Right atrium auricular region (tissue), 2 donors: Measurements from ENCODE around the gene ZNF784. TPM values are rescaled to one million over a fixed set of nuclear protein-coding genes. Genes with fewer than 3 reads are reported as not detected.

Experiments used
- DNase-seq: peaks from one replicate; pipeline ENCODE4 v3.0.0-alpha.2; 2019; ENCODE audit warnings: low spot score
- H3K27ac ChIP-seq, 2 donors: fragments of 200-600 bp; sonication (generic); 1 replicate in 1 of 2; 2 replicates in 1 of 2; pipeline ENCODE4 v1.5.1; 2016 to 2019
- H3K27me3 ChIP-seq, 2 donors: fragments of 200-600 bp; sonication (generic); one replicate each; pipeline versions ENCODE4 v1.5.1 to v1.6.0; 2017 to 2019
- H3K36me3 ChIP-seq: fragments of 200-600 bp; sonication (generic); one replicate; pipeline ENCODE4 v1.5.1; 2016
- H3K4me1 ChIP-seq, 2 donors: fragments of 200-600 bp; sonication (generic); one replicate each; pipeline versions ENCODE4 v1.5.1 to v1.6.0; 2017 to 2019
- H3K4me3 ChIP-seq, 2 donors: fragments of 200-600 bp; sonication (generic); 1 replicate in 1 of 2; 2 replicates in 1 of 2; pipeline ENCODE4 v1.5.1; 2017 to 2019; ENCODE audit warnings: mild to moderate bottlenecking in 1 of 2, moderate library complexity in 1 of 2
- H3K9me3 ChIP-seq, 2 donors: fragments of 200-600 bp; sonication (generic); one replicate each; pipeline ENCODE4 v1.5.1; 2019
- total RNA-seq, 2 donors: library from RNA; depleted of rRNA; stranded (reverse); fragments of >200 nt; gene quantifications; one replicate each; pipeline ENCODE4 v1.1.0, GENCODE V29; 2016
- TF ChIP-seq, protein P1 (sequence below), 2 donors: fragments of 200-600 bp; sonication (generic); IDR thresholded peaks; one replicate each; pipeline ENCODE4 v1.5.1; 2019; ENCODE audit warnings: antibody characterized with exemption in 2 of 2

The ZNF784 gene
- total RNA-seq, 2 donors from 2014 or later: 7.8 to 10.6 TPM

- no peak for DNase-seq
- Histone ChIP-seq H3K36me3 (peaks cover 9% of the 10 kb centered on the region), H3K27me3 (no peaks in the 10 kb centered on the region), H3K27ac (peak overlapping the region; percentile 96 to 98), H3K4me1 (peaks cover 0 to 37% of the 10 kb centered on the region in 2 donors), H3K4me3 (peak overlapping the region in 1 of 2 donors; percentile 99), H3K9me3 (no peaks in the 10 kb centered on the region)
- TF ChIP-seq, protein P1, sequence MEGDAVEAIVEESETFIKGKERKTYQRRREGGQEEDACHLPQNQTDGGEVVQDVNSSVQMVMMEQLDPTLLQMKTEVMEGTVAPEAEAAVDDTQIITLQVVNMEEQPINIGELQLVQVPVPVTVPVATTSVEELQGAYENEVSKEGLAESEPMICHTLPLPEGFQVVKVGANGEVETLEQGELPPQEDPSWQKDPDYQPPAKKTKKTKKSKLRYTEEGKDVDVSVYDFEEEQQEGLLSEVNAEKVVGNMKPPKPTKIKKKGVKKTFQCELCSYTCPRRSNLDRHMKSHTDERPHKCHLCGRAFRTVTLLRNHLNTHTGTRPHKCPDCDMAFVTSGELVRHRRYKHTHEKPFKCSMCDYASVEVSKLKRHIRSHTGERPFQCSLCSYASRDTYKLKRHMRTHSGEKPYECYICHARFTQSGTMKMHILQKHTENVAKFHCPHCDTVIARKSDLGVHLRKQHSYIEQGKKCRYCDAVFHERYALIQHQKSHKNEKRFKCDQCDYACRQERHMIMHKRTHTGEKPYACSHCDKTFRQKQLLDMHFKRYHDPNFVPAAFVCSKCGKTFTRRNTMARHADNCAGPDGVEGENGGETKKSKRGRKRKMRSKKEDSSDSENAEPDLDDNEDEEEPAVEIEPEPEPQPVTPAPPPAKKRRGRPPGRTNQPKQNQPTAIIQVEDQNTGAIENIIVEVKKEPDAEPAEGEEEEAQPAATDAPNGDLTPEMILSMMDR (IDR thresholded peaks at IDR 0.05): no peak
Observed at GRCh38 chr19:55603581-55604292, 20.6 kb downstream of the ZNF784 start.

DNA sequence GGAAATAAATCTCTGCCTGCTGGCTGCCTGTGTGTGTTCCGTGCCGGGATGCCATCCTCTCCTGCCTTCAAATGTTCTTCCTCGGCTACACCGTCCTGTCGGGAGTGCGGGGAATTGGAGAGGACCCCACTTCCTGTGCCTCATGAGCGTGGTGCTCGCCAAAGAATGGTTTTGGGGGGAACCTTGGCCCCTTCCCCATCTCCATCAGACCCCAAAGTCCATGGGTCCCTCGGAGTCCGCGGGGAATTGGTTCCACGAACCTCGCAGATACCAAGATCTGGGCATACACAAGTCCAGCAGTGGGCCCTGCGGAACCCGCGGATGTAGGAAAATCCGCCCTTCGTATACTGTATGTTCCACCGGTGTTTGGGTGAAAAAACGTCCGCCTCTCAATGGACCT, 21.3 kb downstream of the ZNF784 start:
- Histone ChIP-seq H3K27me3 (no peaks in the 10 kb centered on the region), H3K4me1 (peaks cover 0 to 43% of the 10 kb centered on the region in 2 donors), H3K27ac (no peak overlapping the region), H3K9me3 (no peaks in the 10 kb centered on the region), H3K4me3 (no peak overlapping the region), H3K36me3 (peaks cover 9% of the 10 kb centered on the region)
- TF ChIP-seq, protein P1 (IDR thresholded peaks at IDR 0.05): no peak
- DNase-seq: no peak

DNA sequence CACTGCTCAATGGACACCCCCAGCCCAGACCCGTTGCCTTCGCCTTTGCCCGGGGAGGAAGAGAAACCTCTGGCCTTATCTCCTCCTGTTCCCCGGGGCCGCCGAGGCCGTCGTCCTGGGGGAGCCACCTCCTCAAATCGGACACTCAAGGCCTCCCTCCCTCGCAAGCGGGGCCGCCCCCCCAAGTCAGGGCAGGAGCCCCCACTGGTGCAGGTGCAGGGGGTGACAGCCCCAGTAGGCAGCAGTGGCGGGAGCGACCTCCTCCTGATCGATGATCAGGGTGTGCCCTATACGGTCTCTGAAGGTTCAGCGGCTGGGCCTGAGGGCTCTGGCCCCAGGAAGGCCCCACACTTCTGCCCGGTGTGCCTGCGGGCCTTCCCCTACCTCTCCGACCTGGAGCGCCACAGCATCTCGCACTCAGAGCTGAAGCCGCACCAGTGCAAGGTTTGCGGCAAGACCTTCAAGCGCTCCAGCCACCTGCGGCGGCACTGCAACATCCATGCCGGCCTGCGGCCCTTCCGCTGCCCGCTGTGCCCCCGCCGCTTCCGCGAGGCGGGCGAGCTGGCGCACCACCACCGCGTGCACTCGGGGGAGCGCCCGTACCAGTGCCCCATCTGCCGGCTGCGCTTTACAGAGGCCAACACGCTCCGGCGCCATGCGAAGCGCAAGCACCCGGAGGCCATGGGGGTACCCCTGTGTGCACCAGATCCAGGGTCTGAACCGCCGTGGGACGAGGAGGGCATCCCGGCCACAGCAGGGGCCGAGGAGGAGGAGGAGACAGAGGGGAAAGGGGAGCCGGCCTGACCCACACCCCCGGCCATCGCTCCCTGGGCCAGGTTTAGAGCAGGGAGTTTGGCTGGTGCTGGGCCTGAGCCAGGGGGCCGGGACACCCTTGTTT, 22.0 kb downstream of the ZNF784 start:
- TF ChIP-seq, protein P1 (IDR thresholded peaks at IDR 0.05): no peak
- DNase-seq: no peak
- no peaks in the 10 kb centered on the region for H3K9me3 ChIP-seq
- H3K27me3 ChIP-seq: no peaks in the 10 kb centered on the region
- H3K4me1 ChIP-seq: peaks cover 0 to 45% of the 10 kb centered on the region in 2 donors
- no peak overlapping the region for H3K27ac ChIP-seq
- H3K36me3 ChIP-seq: peaks cover 9% of the 10 kb centered on the region
- no peak overlapping the region for H3K4me3 ChIP-seq

- DNase-seq: no peak
- Histone ChIP-seq H3K27ac (peak overlapping the region; percentile 99), H3K4me1 (peaks cover 0 to 34% of the 10 kb centered on the region in 2 donors), H3K27me3 (no peaks in the 10 kb centered on the region), H3K9me3 (no peaks in the 10 kb centered on the region), H3K4me3 (peak overlapping the region; percentile 77 to 82), H3K36me3 (no peaks in the 10 kb centered on the region)
- TF ChIP-seq, protein P1 (IDR thresholded peaks at IDR 0.05): no peak
Observed at GRCh38 chr19:55601084-55601483, 23.3 kb downstream of the ZNF784 start.

DNA sequence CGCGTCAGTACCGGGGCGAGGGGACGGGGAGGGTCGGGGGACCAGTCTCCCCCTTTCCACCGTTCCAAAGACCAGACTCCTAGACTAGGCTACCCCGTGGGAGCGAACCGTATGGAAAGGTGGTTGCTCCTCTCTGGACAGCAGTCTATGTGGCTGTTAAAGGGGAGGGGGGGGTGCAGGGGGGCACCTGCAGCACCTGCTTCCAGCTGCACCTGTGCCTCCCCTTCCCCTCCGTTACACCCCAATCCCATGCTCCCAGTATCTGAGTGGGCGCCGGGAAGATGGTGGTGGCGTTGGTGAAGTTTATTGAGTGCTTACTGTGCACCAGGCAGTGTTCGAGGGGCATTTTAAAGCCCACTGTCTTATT, 23.7 kb downstream of the ZNF784 start:
- peak overlapping the region; percentile 99 for H3K27ac ChIP-seq
- TF ChIP-seq, protein P1 (IDR thresholded peaks at IDR 0.05): no peak
- peak overlapping the region; percentile 77 to 82 for H3K4me3 ChIP-seq
- H3K36me3 ChIP-seq: peaks cover under 1% of the 10 kb centered on the region
- no peaks in the 10 kb centered on the region for H3K9me3 ChIP-seq
- DNase-seq: no peak
- no peaks in the 10 kb centered on the region for H3K27me3 ChIP-seq
- H3K4me1 ChIP-seq: peaks cover 0 to 32% of the 10 kb centered on the region in 2 donors
